GM12878 (cell line): ENCODE data around the gene COL11A2. TPM values are rescaled to one million over a fixed set of nuclear protein-coding genes. Genes with fewer than 3 reads are reported as not detected.

Experiments used
- BCL11A ChIP-seq: IDR thresholded peaks from 2 replicates; pipeline ENCODE4 v1.6.1; 2011; ENCODE audit warnings: low read depth, low read length
- FOXM1 ChIP-seq: IDR thresholded peaks from 2 replicates; pipeline ENCODE4 v1.6.1; 2012; ENCODE audit warnings: low read depth, mild to moderate bottlenecking, inconsistent platforms, low read length, moderate library complexity
- GABPA ChIP-seq: IDR thresholded peaks from 2 replicates; pipeline ENCODE4 v1.6.1; 2014; ENCODE audit warnings: antibody characterized with exemption, low read depth, mild to moderate bottlenecking, inconsistent platforms
- IKZF2 ChIP-seq, 2 experiments: fragments of 450-650 bp; IDR thresholded peaks; 2 replicates each; pipeline ENCODE4 v1.6.1; 2017; ENCODE audit warnings: mild to moderate bottlenecking in 2 of 2, moderate library complexity in 2 of 2
- MEF2B ChIP-seq: fragments of 450-650 bp; IDR thresholded peaks from 2 replicates; pipeline ENCODE4 v1.6.1; 2018; ENCODE audit warnings: mild to moderate bottlenecking, moderate library complexity; ENCODE audit not compliant: partially characterized antibody, poor library complexity, severe bottlenecking
- NFIC ChIP-seq: IDR thresholded peaks from 2 replicates; pipeline ENCODE4 v1.6.1; 2012; ENCODE audit warnings: low read depth, mild to moderate bottlenecking, inconsistent platforms, low read length, moderate library complexity
- SIX5 ChIP-seq: IDR thresholded peaks from 2 replicates; pipeline ENCODE4 v1.6.1; 2011; ENCODE audit warnings: mild to moderate bottlenecking, low read depth, low read length, moderate library complexity; ENCODE audit not compliant: severe bottlenecking
- SMAD5 ChIP-seq: IDR thresholded peaks from 2 replicates; pipeline ENCODE4 v1.6.1; 2016; ENCODE audit warnings: antibody characterized with exemption, low read depth
- SPI1 ChIP-seq: IDR thresholded peaks from 2 replicates; pipeline ENCODE4 v1.6.1; 2011; ENCODE audit warnings: low read depth, mild to moderate bottlenecking, low read length, moderate library complexity, borderline replicate concordance; ENCODE audit not compliant: insufficient read depth
- SREBF1 ChIP-seq: IDR thresholded peaks from 2 replicates; pipeline ENCODE4 v1.6.1; 2012; ENCODE audit warnings: mild to moderate bottlenecking, low read length
- TAF1 ChIP-seq: IDR thresholded peaks from 2 replicates; pipeline ENCODE4 v1.6.1; 2011; ENCODE audit warnings: mild to moderate bottlenecking, low read depth, low read length, borderline replicate concordance
- USF1 ChIP-seq: IDR thresholded peaks from 2 replicates; pipeline ENCODE4 v1.6.1; 2011; ENCODE audit warnings: borderline replicate concordance, low read depth, mild to moderate bottlenecking, moderate library complexity, mixed read lengths, low read length; ENCODE audit not compliant: insufficient read depth; ENCODE audit errors: extremely low read length
- YY1 ChIP-seq: IDR thresholded peaks from 2 replicates; pipeline ENCODE4 v1.6.1; 2011; ENCODE audit warnings: low read depth, mild to moderate bottlenecking, low read length
- polyA plus RNA-seq, 11 experiments: library from polyadenylated mRNA; depleted of rRNA in 4 of 11; unstranded in 6 of 11; stranded (reverse) in 5 of 11; fragments of >200 nt; fragmentation: Nextera tagmentation in 4 of 11; fragmentation: Illumina TruSeq in 1 of 11; extraction: Ambion mirVana in 4 of 11; extraction: Trizol in 1 of 11; gene quantifications; 1 replicate in 1 of 11; 2 replicates in 10 of 11; pipeline versions ENCODE4 v1.2.1 to v1.2.3, GENCODE V29; 2011 to 2016; ENCODE audit warnings: inconsistent platforms in 2 of 11, missing spikeins in 2 of 11, low read depth in 1 of 11
- total RNA-seq, 4 experiments: library from RNA; depleted of rRNA in 3 of 4; stranded (reverse); fragments of >200 nt in 3 of 4; fragmentation: Illumina TruSeq in 1 of 4; extraction: Trizol in 1 of 4; gene quantifications; 2 replicates each; pipeline versions ENCODE4 v1.2.1 to v1.2.3, GENCODE V29; 2013 to 2021
- TF ChIP-seq, protein P1 (sequence below): fragments of 450-650 bp; conservative IDR thresholded peaks from 2 replicates; pipeline ENCODE4 v1.6.1; 2017; ENCODE audit warnings: mild to moderate bottlenecking, moderate library complexity
- TF ChIP-seq, protein P2 (sequence below): IDR thresholded peaks from 2 replicates; pipeline ENCODE4 v1.6.1; 2012; ENCODE audit warnings: improper control_type of control experiment, low read depth, low read length; ENCODE audit not compliant: insufficient replicate concordance
- TF ChIP-seq, protein P3 (sequence below): fragments of 450-650 bp; formaldehyde crosslinking; IDR thresholded peaks from 2 replicates; pipeline ENCODE4 v1.4.0; 2022; ENCODE audit warnings: mild to moderate bottlenecking, moderate library complexity
- TF ChIP-seq, protein P4 (sequence below): IDR thresholded peaks from 2 replicates; pipeline ENCODE4 v1.6.1; 2012; ENCODE audit warnings: low read depth, low read length, improper control_type of control experiment

The COL11A2 gene
- total and polyA plus RNA-seq, 10 of the 15 experiments (the other 5 are each of a cell fraction or from before 2014, with no cell fraction given) = 0.03 to 0.83 (median 0.22) TPM; not detected in 1

DNA sequence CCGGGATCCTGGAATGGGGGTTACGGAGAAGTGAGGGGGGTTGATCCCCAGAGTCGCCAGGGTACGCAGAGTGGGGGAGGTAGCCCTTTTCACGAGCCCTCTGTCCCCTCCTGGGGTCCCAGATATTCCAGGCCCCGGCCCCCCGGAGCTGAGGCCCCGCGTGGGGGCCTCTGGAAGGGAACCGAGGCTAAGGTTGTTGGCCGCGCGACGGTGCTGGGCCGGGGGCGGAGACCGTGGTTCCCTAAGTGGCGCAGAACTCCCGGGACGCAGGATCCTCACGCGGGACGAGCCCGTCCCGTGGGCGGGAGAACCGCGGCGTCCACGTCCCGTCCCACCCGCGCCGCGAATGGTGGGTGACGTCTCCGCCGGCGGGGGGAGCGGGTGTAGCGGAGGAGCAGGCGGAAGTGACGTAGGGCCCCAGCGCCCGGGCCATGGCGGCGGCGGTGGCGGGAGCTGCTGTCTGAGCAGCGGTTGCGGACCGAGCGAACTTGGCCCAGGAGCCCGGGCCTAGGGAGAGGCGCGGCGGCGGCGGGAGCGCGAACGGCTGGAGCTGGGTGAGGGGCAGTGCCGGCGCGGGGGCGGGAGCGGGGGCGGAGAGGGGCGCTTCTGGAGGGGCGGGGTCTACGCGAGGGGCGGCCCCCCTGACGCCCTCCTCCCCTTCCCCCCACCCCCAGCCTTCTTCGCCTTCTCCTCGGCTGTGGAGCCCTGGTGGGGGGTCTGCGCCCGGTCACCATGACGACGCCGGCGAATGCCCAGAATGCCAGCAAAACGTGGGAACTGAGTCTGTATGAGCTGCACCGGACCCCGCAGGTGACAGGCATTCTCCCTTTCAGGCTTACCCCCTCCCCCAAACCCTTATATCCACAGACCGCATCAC, 16.1 kb upstream of the COL11A2 start, which contains the start of gene RING1 (continued):
- peak; percentile 63 for TF ChIP-seq SMAD5
- TF ChIP-seq BCL11A = no peak
- TF ChIP-seq SIX5 = no peak
- peak; percentile 43 for TF ChIP-seq MEF2B
- TF ChIP-seq USF1 = no peak
- no peak for TF ChIP-seq SPI1
- TF ChIP-seq YY1 = peak; percentile 96
- no peak for TF ChIP-seq FOXM1
- TF ChIP-seq TAF1 = peak; percentile 77; the same call in 1 of the 2 replicates
- TF ChIP-seq, protein P1, sequence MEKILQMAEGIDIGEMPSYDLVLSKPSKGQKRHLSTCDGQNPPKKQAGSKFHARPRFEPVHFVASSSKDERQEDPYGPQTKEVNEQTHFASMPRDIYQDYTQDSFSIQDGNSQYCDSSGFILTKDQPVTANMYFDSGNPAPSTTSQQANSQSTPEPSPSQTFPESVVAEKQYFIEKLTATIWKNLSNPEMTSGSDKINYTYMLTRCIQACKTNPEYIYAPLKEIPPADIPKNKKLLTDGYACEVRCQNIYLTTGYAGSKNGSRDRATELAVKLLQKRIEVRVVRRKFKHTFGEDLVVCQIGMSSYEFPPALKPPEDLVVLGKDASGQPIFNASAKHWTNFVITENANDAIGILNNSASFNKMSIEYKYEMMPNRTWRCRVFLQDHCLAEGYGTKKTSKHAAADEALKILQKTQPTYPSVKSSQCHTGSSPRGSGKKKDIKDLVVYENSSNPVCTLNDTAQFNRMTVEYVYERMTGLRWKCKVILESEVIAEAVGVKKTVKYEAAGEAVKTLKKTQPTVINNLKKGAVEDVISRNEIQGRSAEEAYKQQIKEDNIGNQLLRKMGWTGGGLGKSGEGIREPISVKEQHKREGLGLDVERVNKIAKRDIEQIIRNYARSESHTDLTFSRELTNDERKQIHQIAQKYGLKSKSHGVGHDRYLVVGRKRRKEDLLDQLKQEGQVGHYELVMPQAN = peak; percentile 72
- TF ChIP-seq IKZF2 (IDR thresholded peaks at IDR 0.05) = peak; percentile 65 to 78
- TF ChIP-seq, protein P2, sequence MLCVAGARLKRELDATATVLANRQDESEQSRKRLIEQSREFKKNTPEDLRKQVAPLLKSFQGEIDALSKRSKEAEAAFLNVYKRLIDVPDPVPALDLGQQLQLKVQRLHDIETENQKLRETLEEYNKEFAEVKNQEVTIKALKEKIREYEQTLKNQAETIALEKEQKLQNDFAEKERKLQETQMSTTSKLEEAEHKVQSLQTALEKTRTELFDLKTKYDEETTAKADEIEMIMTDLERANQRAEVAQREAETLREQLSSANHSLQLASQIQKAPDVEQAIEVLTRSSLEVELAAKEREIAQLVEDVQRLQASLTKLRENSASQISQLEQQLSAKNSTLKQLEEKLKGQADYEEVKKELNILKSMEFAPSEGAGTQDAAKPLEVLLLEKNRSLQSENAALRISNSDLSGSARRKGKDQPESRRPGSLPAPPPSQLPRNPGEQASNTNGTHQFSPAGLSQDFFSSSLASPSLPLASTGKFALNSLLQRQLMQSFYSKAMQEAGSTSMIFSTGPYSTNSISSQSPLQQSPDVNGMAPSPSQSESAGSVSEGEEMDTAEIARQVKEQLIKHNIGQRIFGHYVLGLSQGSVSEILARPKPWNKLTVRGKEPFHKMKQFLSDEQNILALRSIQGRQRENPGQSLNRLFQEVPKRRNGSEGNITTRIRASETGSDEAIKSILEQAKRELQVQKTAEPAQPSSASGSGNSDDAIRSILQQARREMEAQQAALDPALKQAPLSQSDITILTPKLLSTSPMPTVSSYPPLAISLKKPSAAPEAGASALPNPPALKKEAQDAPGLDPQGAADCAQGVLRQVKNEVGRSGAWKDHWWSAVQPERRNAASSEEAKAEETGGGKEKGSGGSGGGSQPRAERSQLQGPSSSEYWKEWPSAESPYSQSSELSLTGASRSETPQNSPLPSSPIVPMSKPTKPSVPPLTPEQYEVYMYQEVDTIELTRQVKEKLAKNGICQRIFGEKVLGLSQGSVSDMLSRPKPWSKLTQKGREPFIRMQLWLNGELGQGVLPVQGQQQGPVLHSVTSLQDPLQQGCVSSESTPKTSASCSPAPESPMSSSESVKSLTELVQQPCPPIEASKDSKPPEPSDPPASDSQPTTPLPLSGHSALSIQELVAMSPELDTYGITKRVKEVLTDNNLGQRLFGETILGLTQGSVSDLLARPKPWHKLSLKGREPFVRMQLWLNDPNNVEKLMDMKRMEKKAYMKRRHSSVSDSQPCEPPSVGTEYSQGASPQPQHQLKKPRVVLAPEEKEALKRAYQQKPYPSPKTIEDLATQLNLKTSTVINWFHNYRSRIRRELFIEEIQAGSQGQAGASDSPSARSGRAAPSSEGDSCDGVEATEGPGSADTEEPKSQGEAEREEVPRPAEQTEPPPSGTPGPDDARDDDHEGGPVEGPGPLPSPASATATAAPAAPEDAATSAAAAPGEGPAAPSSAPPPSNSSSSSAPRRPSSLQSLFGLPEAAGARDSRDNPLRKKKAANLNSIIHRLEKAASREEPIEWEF = no peak
- TF ChIP-seq, protein P3, sequence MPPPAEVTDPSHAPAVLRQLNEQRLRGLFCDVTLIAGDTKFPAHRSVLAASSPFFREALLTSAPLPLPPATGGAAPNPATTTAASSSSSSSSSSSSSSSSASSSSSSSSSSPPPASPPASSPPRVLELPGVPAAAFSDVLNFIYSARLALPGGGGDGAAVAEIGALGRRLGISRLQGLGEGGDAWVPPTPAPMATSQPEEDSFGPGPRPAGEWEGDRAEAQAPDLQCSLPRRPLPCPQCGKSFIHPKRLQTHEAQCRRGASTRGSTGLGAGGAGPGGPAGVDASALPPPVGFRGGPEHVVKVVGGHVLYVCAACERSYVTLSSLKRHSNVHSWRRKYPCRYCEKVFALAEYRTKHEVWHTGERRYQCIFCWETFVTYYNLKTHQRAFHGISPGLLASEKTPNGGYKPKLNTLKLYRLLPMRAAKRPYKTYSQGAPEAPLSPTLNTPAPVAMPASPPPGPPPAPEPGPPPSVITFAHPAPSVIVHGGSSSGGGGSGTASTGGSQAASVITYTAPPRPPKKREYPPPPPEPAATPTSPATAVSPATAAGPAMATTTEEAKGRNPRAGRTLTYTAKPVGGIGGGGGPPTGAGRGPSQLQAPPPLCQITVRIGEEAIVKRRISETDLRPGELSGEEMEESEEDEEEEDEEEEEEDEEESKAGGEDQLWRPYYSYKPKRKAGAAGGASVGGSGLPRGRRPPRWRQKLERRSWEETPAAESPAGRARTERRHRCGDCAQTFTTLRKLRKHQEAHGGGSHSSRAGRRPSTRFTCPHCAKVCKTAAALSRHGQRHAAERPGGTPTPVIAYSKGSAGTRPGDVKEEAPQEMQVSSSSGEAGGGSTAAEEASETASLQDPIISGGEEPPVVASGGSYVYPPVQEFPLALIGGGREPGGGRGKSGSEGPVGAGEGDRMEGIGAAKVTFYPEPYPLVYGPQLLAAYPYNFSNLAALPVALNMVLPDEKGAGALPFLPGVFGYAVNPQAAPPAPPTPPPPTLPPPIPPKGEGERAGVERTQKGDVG = no peak
- TF ChIP-seq NFIC = no peak
- no peak for TF ChIP-seq GABPA
- TF ChIP-seq SREBF1 = no peak
- TF ChIP-seq, protein P4, sequence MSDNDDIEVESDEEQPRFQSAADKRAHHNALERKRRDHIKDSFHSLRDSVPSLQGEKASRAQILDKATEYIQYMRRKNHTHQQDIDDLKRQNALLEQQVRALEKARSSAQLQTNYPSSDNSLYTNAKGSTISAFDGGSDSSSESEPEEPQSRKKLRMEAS = no peak
